T-helper 17 cell (primary cell): ENCODE measurements around the gene SPATA12. TPM values are rescaled to one million over a fixed set of nuclear protein-coding genes. Genes with fewer than 3 reads are reported as not detected.

Experiments
- ATAC-seq: fragments of 150-1000 bp; cut with Tn5 transposase; 2 replicates; pipeline ENCODE4 v1.10.0; 2021; ENCODE audit warnings: mild to moderate bottlenecking, moderate library complexity
- DNase-seq, 3 donors: peaks; one replicate each; pipeline versions ENCODE4 v3.0.0 to v3.0.0-alpha.2; 2020 to 2021
- H3K9me3 ChIP-seq: one replicate; pipeline ENCODE4 v1.7.0; 2013; ENCODE audit warnings: low read length, mild to moderate bottlenecking; ENCODE audit not compliant: control insufficient read depth, poor library complexity, severe bottlenecking
- H3K27ac Mint-ChIP-seq: one replicate; pipeline ENCODE4 v1.8.0; 2022; ENCODE audit warnings: mild to moderate bottlenecking, moderate library complexity, mixed read lengths
- H3K27me3 Mint-ChIP-seq: one replicate; pipeline ENCODE4 v1.8.0; 2022; ENCODE audit warnings: mixed read lengths
- H3K36me3 Mint-ChIP-seq: one replicate; pipeline ENCODE4 v1.8.0; 2022; ENCODE audit warnings: low read depth, mixed read lengths
- H3K4me1 Mint-ChIP-seq: one replicate; pipeline ENCODE4 v1.8.0; 2022; ENCODE audit warnings: mild to moderate bottlenecking, mixed read lengths
- H3K4me3 Mint-ChIP-seq: one replicate; pipeline ENCODE4 v1.8.0; 2022; ENCODE audit warnings: mild to moderate bottlenecking, moderate library complexity, mixed read lengths
- total RNA-seq, 4 donors: library from RNA in 2 of 4; stranded (reverse) in 2 of 4; gene quantifications; one replicate each; pipeline ENCODE4 v1.2.3 and lab custom pipeline; 2022 to 2026

The SPATA12 gene
- total RNA-seq, 2 donors from 2014 or later = not detected

GRCh38 chr3:57062101-57062631 is 1.7 kb downstream of the SPATA12 start:
- Mint-ChIP-seq H3K4me1 (peaks cover 4% of the 10 kb centered on the region), H3K4me3 (no peak overlapping the region), H3K27me3 (peaks cover 4% of the 10 kb centered on the region), H3K36me3 (peaks cover 3% of the 10 kb centered on the region), H3K27ac (no peak overlapping the region)
- DNase-seq (no peak), ATAC-seq (no peak)
- H3K9me3 ChIP-seq = no peaks in the 10 kb centered on the region

GRCh38 chr3:57063032-57063431 is 2.6 kb downstream of the SPATA12 start:
- H3K4me3 Mint-ChIP-seq = no peak overlapping the region
- H3K27me3 Mint-ChIP-seq = no peaks in the 10 kb centered on the region
- peaks cover 3% of the 10 kb centered on the region for H3K36me3 Mint-ChIP-seq
- ATAC-seq = no peak
- DNase-seq = no peak
- no peak overlapping the region for H3K27ac Mint-ChIP-seq
- no peaks in the 10 kb centered on the region for H3K9me3 ChIP-seq
- H3K4me1 Mint-ChIP-seq = peaks cover 4% of the 10 kb centered on the region

- Mint-ChIP-seq H3K4me1 (peaks cover 4% of the 10 kb centered on the region), H3K27ac (no peak overlapping the region), H3K36me3 (peaks cover 3% of the 10 kb centered on the region), H3K27me3 (peaks cover 7% of the 10 kb centered on the region), H3K4me3 (no peak overlapping the region)
- no peak for DNase-seq
- H3K9me3 ChIP-seq = no peaks in the 10 kb centered on the region
- ATAC-seq = no peak
These were observed 3.5 kb downstream of the SPATA12 start for GRCh38 chr3:57064001-57064400.

GRCh38 chr3:57064572-57064971 is 4.1 kb downstream of the SPATA12 start:
- H3K9me3 ChIP-seq = no peaks in the 10 kb centered on the region
- Mint-ChIP-seq H3K4me3 (no peak overlapping the region), H3K27me3 (peaks cover 10% of the 10 kb centered on the region), H3K27ac (no peak overlapping the region), H3K36me3 (peaks cover 3% of the 10 kb centered on the region), H3K4me1 (peaks cover 4% of the 10 kb centered on the region)
- no peak for ATAC-seq
- no peak for DNase-seq

GRCh38 chr3:57065588-57065987 is 5.1 kb downstream of the SPATA12 start:
- ATAC-seq (no peak), DNase-seq (no peak)
- Mint-ChIP-seq H3K36me3 (peaks cover 6% of the 10 kb centered on the region), H3K27me3 (peaks cover 17% of the 10 kb centered on the region), H3K4me3 (no peak overlapping the region), H3K4me1 (peaks cover 4% of the 10 kb centered on the region), H3K27ac (no peak overlapping the region)
- H3K9me3 ChIP-seq = no peaks in the 10 kb centered on the region

GRCh38 chr3:57066471-57066870 is 6.0 kb downstream of the SPATA12 start:
- Mint-ChIP-seq H3K4me3 (no peak overlapping the region), H3K27ac (no peak overlapping the region), H3K4me1 (peaks cover 4% of the 10 kb centered on the region), H3K36me3 (peaks cover 6% of the 10 kb centered on the region), H3K27me3 (peaks cover 25% of the 10 kb centered on the region)
- DNase-seq = no peak
- ATAC-seq = no peak
- no peaks in the 10 kb centered on the region for H3K9me3 ChIP-seq

DNA sequence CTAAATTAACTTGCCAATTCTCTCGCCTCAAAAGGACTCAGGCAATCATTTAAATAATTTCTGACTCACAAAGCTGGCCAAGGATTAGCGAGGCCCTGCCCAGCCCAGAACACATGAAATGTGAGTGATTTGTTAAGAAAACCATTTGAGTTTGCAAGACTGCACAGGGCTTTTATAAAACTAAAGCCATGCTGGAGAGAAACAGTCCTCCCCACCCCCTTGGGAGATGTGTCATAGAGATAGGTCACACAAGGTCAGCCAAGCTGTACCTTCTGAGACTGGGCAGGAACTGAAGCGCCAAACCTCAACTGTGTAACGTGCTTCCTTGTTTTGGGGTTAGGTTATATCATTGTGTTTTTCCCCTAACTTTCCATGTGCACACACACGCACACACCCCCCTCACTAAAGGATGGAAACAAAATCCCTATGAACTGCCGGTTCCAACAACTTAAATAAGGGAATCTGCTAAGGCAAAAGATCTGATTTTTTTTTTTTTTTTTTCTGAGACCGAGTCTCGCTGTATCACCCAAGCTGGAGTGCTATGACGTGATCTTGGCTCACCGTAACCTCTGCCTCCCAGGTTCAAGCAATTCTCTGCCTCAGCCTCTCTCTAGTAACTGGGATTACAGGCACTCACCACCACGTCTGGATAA is 8.1 kb downstream of the SPATA12 start:
- no peak overlapping the region for H3K27ac Mint-ChIP-seq
- no peak overlapping the region for H3K4me3 Mint-ChIP-seq
- ATAC-seq (peak; percentile 89), DNase-seq (no peak)
- H3K9me3 ChIP-seq = no peaks in the 10 kb centered on the region
- H3K27me3 Mint-ChIP-seq = peaks cover 39% of the 10 kb centered on the region
- peaks cover 3% of the 10 kb centered on the region for H3K36me3 Mint-ChIP-seq
- H3K4me1 Mint-ChIP-seq = peaks cover 4% of the 10 kb centered on the region

DNA sequence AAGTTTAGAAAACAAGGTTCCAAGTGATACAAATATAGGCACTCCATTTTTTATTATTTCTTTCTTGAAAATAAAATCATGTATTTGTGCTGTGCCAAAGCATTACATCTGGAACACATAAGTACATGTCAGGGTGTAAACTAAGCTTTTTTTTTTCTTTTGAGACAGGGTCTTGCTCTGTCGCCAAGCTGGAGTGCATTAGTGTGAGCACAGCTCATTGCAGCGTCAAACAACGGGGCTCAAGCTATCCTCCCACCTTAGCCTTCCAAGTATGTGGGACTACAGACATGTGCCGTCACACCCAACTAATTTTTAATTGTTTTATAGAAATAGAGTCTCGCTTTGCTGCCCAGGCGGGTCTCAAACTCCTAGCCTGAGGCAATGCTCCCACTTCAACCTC is 9.0 kb downstream of the SPATA12 start:
- H3K36me3 Mint-ChIP-seq = peaks cover 3% of the 10 kb centered on the region
- peaks cover 48% of the 10 kb centered on the region for H3K27me3 Mint-ChIP-seq
- no peak overlapping the region for H3K27ac Mint-ChIP-seq
- H3K4me3 Mint-ChIP-seq = no peak overlapping the region
- DNase-seq (no peak), ATAC-seq (no peak)
- H3K9me3 ChIP-seq = no peaks in the 10 kb centered on the region
- peaks cover 3% of the 10 kb centered on the region for H3K4me1 Mint-ChIP-seq

DNA sequence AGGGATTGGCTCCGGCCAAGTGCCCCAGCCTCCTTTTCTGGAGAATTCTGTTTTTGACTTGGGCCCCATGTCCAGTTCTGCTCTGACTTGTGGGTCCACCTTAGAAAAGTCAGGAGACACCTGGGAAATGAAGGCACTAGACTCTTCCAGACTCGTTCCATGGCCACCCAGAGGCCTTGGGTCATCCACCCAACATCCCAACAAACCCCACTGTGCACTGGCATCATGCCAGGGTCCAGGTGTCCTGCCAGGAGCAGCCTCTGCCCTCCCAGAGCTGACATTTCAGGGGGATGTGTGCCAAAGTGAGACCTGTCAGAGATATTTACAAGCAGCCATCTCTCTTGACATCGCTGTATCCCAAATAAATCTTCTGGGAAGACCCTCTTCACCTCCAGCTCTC is 13.2 kb downstream of the SPATA12 start:
- Mint-ChIP-seq H3K4me1 (peaks cover 5% of the 10 kb centered on the region), H3K27me3 (peaks cover 81% of the 10 kb centered on the region), H3K36me3 (peaks cover 5% of the 10 kb centered on the region), H3K27ac (no peak overlapping the region), H3K4me3 (no peak overlapping the region)
- no peak for ATAC-seq
- H3K9me3 ChIP-seq = no peaks in the 10 kb centered on the region
- DNase-seq = no peak

GRCh38 chr3:57074135-57074534 is 13.7 kb downstream of the SPATA12 start:
- peaks cover 76% of the 10 kb centered on the region for H3K27me3 Mint-ChIP-seq
- H3K9me3 ChIP-seq = no peaks in the 10 kb centered on the region
- no peak overlapping the region for H3K4me3 Mint-ChIP-seq
- peaks cover 5% of the 10 kb centered on the region for H3K36me3 Mint-ChIP-seq
- no peak for ATAC-seq
- DNase-seq = no peak
- H3K4me1 Mint-ChIP-seq = peaks cover 5% of the 10 kb centered on the region
- H3K27ac Mint-ChIP-seq = no peak overlapping the region

DNA sequence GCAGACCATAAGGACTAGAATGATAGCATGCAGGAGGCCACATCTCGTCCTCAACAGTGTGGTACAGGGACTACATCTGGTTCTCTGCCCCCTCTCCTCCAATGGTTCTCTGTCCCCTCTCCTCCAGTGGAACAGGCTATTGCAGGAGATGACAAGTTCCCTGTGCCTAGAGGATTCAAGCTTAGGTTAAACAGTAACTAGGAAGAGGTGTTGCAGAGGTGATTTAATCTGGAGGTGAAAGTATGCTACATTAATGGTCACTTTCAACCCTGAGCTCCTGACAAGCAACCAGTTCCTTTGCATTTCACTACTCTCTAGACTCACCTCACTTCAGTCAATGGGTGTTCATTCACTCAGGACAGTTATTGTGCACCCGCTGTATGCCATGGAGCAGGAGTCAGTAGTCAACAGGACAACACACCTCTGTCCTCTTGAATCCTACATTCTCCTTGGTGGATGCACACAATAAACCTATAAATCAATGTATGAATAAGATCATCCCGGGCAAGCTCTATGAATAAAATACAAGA is 16.0 kb downstream of the SPATA12 start:
- H3K27me3 Mint-ChIP-seq = peaks cover 74% of the 10 kb centered on the region
- peaks cover 2% of the 10 kb centered on the region for H3K36me3 Mint-ChIP-seq
- H3K27ac Mint-ChIP-seq = no peak overlapping the region
- H3K4me1 Mint-ChIP-seq = peaks cover 5% of the 10 kb centered on the region
- ATAC-seq (no peak), DNase-seq (no peak)
- no peaks in the 10 kb centered on the region for H3K9me3 ChIP-seq
- no peak overlapping the region for H3K4me3 Mint-ChIP-seq

GRCh38 chr3:57077630-57078343 is 17.3 kb downstream of the SPATA12 start:
- ATAC-seq (no peak), DNase-seq (no peak)
- H3K4me1 Mint-ChIP-seq = peaks cover 2% of the 10 kb centered on the region
- H3K36me3 Mint-ChIP-seq = peaks cover 2% of the 10 kb centered on the region
- H3K27me3 Mint-ChIP-seq = peaks cover 69% of the 10 kb centered on the region
- H3K27ac Mint-ChIP-seq = no peak overlapping the region
- H3K9me3 ChIP-seq = no peaks in the 10 kb centered on the region
- peak overlapping the region; percentile 77 for H3K4me3 Mint-ChIP-seq

DNA sequence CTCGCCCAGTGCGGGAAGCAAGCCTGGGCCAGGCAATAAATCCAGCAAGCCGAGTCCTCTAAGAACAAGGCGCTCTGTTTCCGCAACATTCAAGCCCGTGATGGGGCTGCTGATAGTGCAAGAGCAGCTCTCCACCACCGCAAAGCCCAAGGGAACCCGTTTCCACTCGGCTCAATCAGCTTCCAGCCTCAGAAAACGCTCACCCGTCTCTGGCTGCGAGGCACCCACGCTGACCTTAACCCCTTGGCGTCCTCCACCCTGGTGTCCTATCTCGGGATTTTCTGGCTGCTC is 17.8 kb downstream of the SPATA12 start:
- Mint-ChIP-seq H3K27ac (no peak overlapping the region), H3K27me3 (peaks cover 65% of the 10 kb centered on the region), H3K4me3 (peak overlapping the region; percentile 77), H3K4me1 (peaks cover 2% of the 10 kb centered on the region), H3K36me3 (peaks cover 2% of the 10 kb centered on the region)
- DNase-seq (no peak), ATAC-seq (peak; percentile 61)
- no peaks in the 10 kb centered on the region for H3K9me3 ChIP-seq
